ENCODE results near the gene LHFPL3. TPM values are rescaled to one million over a fixed set of nuclear protein-coding genes. Genes with fewer than 3 reads are reported as not detected.

LHFPL3 gene
- total RNA-seq, 1 experiment from 2014 or later = 0.83 TPM

DNA sequence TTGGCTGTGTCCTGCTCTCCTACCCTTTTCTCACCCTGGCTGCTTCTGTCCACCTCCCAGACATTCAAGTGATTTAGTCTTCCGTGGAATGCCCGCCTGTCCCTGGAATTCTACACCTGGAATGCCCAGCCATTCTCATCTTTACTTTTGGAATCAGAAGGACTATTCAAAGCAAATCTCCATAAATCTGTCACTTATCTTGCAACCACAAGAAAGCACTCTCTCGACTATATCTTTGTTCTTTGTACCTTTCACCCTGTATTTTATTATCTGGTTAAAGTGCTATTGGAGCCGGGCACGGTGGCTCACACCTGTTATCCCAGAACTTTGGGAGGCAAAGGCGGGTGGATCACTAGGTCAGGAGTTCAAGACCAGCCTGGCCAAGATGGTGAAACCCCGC is 606.3 kb downstream of the LHFPL3 start:
- no peaks in the 10 kb centered on the region; the same call in 1 of the 2 replicates for H3K27me3 Mint-ChIP-seq (ENCODE audit: low read depth)
- no peaks in the 10 kb centered on the region for H3K36me3 Mint-ChIP-seq
- H3K4me1 Mint-ChIP-seq = peaks cover 28% of the 10 kb centered on the region
- ATAC-seq (no peak), DNase-seq (ENCODE audit: low spot score) (no peak)
- H3K27ac Mint-ChIP-seq = no peak overlapping the region
- ChIA-PET CTCF (no interaction called here), POLR2A (no interaction called here)
- peaks cover 3% of the 10 kb centered on the region for H3K9me3 Mint-ChIP-seq
- H3K4me3 Mint-ChIP-seq = no peak overlapping the region
- TF ChIP-seq, protein P1, sequence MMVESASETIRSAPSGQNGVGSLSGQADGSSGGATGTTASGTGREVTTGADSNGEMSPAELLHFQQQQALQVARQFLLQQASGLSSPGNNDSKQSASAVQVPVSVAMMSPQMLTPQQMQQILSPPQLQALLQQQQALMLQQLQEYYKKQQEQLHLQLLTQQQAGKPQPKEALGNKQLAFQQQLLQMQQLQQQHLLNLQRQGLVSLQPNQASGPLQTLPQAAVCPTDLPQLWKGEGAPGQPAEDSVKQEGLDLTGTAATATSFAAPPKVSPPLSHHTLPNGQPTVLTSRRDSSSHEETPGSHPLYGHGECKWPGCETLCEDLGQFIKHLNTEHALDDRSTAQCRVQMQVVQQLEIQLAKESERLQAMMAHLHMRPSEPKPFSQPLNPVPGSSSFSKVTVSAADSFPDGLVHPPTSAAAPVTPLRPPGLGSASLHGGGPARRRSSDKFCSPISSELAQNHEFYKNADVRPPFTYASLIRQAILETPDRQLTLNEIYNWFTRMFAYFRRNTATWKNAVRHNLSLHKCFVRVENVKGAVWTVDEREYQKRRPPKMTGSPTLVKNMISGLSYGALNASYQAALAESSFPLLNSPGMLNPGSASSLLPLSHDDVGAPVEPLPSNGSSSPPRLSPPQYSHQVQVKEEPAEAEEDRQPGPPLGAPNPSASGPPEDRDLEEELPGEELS (CRISPR knock-in tag; IDR thresholded peaks at IDR 0.05) = no peak
- TF ChIP-seq TEAD1 (CRISPR knock-in tag; IDR thresholded peaks at IDR 0.05) (no peak), MYBL2 (CRISPR knock-in tag; IDR thresholded peaks at IDR 0.05) (no peak), TEAD4 (CRISPR knock-in tag; IDR thresholded peaks at IDR 0.05) (no peak), ZNF416 (CRISPR knock-in tag; IDR thresholded peaks at IDR 0.05) (no peak), JUN (CRISPR knock-in tag; IDR thresholded peaks at IDR 0.05) (no peak), ZNF232 (CRISPR knock-in tag; IDR thresholded peaks at IDR 0.05) (no peak), ZNF423 (CRISPR knock-in tag; IDR thresholded peaks at IDR 0.05) (no peak), SMAD4 (CRISPR knock-in tag; IDR thresholded peaks at IDR 0.05) (no peak)
- TF ChIP-seq, protein P2, sequence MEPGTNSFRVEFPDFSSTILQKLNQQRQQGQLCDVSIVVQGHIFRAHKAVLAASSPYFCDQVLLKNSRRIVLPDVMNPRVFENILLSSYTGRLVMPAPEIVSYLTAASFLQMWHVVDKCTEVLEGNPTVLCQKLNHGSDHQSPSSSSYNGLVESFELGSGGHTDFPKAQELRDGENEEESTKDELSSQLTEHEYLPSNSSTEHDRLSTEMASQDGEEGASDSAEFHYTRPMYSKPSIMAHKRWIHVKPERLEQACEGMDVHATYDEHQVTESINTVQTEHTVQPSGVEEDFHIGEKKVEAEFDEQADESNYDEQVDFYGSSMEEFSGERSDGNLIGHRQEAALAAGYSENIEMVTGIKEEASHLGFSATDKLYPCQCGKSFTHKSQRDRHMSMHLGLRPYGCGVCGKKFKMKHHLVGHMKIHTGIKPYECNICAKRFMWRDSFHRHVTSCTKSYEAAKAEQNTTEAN (CRISPR knock-in tag; IDR thresholded peaks at IDR 0.05) = no peak

DNA sequence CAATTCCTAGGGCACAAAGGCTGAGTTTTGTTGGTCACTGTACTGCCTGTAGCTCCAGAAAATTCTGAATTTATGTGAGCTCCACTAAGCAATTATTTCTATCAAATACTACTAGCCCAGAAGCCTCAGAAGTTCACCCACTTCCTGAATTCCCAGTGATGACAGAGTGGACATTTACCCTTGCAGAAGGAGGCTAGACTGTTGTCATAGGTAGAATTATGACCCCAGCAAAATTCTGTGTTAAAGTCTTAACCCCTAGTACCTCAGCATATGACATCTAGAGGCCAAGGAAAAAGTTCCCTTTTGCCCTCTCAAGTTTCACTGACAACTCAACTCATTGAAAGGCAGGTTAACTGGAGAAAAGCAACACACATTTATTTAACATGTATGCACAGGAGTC is 606.9 kb downstream of the LHFPL3 start:
- H3K27me3 Mint-ChIP-seq (ENCODE audit: low read depth) = no peaks in the 10 kb centered on the region; the same call in 1 of the 2 replicates
- CTCF ChIA-PET = no interaction called here

DNA sequence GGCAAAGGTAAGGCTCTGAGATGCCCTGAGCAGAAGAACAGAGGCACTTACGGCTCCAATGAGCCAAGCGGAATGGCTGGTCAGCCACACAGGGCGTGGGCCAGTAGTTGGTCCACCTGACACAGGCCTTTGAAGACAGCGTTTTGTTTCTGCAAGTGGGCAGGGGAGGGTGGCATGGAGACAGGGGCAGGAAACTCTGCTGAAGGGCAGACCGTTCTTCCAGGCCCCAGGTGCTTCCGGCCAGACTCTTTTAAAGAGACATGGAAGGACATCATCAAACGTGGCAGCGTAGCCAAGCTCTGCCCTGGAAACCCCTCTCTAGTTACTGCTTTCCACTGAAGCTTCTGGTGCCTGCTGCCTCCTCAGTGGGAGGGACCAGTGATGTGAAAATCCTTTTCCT is 608.1 kb downstream of the LHFPL3 start:
- Mint-ChIP-seq H3K4me1 (peaks cover 21% of the 10 kb centered on the region), H3K9me3 (peaks cover 10% of the 10 kb centered on the region), H3K27me3 (ENCODE audit: low read depth) (no peaks in the 10 kb centered on the region; the same call in 1 of the 2 replicates), H3K4me3 (no peak overlapping the region), H3K36me3 (no peaks in the 10 kb centered on the region), H3K27ac (no peak overlapping the region)
- ATAC-seq = no peak
- POLR2A ChIA-PET = no interaction called here
- DNase-seq (ENCODE audit: low spot score) = no peak
- TF ChIP-seq NFE2L1 (CRISPR knock-in tag; IDR thresholded peaks at IDR 0.05) (no peak), NFYB (CRISPR knock-in tag; conservative IDR thresholded peaks at IDR 0.05; ENCODE audit: low read depth) (no peak)
- TF ChIP-seq, protein P3, sequence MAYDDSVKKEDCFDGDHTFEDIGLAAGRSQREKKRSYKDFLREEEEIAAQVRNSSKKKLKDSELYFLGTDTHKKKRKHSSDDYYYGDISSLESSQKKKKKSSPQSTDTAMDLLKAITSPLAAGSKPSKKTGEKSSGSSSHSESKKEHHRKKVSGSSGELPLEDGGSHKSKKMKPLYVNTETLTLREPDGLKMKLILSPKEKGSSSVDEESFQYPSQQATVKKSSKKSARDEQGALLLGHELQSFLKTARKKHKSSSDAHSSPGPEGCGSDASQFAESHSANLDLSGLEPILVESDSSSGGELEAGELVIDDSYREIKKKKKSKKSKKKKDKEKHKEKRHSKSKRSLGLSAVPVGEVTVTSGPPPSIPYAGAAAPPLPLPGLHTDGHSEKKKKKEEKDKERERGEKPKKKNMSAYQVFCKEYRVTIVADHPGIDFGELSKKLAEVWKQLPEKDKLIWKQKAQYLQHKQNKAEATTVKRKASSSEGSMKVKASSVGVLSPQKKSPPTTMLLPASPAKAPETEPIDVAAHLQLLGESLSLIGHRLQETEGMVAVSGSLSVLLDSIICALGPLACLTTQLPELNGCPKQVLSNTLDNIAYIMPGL (CRISPR knock-in tag; IDR thresholded peaks at IDR 0.05) = no peak
- TF ChIP-seq, protein P4, sequence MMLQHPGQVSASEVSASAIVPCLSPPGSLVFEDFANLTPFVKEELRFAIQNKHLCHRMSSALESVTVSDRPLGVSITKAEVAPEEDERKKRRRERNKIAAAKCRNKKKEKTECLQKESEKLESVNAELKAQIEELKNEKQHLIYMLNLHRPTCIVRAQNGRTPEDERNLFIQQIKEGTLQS (CRISPR knock-in tag; conservative IDR thresholded peaks at IDR 0.05) = no peak
- TF ChIP-seq, protein P5, sequence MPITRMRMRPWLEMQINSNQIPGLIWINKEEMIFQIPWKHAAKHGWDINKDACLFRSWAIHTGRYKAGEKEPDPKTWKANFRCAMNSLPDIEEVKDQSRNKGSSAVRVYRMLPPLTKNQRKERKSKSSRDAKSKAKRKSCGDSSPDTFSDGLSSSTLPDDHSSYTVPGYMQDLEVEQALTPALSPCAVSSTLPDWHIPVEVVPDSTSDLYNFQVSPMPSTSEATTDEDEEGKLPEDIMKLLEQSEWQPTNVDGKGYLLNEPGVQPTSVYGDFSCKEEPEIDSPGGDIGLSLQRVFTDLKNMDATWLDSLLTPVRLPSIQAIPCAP (CRISPR knock-in tag; IDR thresholded peaks at IDR 0.05) = no peak
- TF ChIP-seq, protein P6, sequence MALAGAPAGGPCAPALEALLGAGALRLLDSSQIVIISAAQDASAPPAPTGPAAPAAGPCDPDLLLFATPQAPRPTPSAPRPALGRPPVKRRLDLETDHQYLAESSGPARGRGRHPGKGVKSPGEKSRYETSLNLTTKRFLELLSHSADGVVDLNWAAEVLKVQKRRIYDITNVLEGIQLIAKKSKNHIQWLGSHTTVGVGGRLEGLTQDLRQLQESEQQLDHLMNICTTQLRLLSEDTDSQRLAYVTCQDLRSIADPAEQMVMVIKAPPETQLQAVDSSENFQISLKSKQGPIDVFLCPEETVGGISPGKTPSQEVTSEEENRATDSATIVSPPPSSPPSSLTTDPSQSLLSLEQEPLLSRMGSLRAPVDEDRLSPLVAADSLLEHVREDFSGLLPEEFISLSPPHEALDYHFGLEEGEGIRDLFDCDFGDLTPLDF (CRISPR knock-in tag; IDR thresholded peaks at IDR 0.05) = no peak
- TF ChIP-seq, protein P7, sequence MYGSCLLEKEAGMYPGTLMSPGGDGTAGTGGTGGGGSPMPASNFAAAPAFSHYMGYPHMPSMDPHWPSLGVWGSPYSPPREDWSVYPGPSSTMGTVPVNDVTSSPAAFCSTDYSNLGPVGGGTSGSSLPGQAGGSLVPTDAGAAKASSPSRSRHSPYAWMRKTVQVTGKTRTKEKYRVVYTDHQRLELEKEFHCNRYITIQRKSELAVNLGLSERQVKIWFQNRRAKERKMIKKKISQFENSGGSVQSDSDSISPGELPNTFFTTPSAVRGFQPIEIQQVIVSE (CRISPR knock-in tag; IDR thresholded peaks at IDR 0.05; ENCODE audit: borderline replicate concordance) = no peak
- CTCF ChIA-PET = no interaction called here

More for the DNA sequence above, 606.9 kb downstream of the LHFPL3 start:
- POLR2A ChIA-PET = no interaction called here
- DNase-seq (ENCODE audit: low spot score) = no peak
- Mint-ChIP-seq H3K36me3 (no peaks in the 10 kb centered on the region), H3K9me3 (peaks cover 3% of the 10 kb centered on the region), H3K27ac (no peak overlapping the region), H3K4me1 (peaks cover 28% of the 10 kb centered on the region), H3K4me3 (no peak overlapping the region)
- ATAC-seq = no peak
- no peak for TF ChIP-seq ZNF138 (CRISPR knock-in tag; conservative IDR thresholded peaks at IDR 0.05)
- no peak for TF ChIP-seq MYBL2 (CRISPR knock-in tag; IDR thresholded peaks at IDR 0.05)
- no peak for TF ChIP-seq PRRX2 (CRISPR knock-in tag; IDR thresholded peaks at IDR 0.05)
- TF ChIP-seq TP53 (CRISPR knock-in tag; IDR thresholded peaks at IDR 0.05) = no peak
- TF ChIP-seq, protein P8, sequence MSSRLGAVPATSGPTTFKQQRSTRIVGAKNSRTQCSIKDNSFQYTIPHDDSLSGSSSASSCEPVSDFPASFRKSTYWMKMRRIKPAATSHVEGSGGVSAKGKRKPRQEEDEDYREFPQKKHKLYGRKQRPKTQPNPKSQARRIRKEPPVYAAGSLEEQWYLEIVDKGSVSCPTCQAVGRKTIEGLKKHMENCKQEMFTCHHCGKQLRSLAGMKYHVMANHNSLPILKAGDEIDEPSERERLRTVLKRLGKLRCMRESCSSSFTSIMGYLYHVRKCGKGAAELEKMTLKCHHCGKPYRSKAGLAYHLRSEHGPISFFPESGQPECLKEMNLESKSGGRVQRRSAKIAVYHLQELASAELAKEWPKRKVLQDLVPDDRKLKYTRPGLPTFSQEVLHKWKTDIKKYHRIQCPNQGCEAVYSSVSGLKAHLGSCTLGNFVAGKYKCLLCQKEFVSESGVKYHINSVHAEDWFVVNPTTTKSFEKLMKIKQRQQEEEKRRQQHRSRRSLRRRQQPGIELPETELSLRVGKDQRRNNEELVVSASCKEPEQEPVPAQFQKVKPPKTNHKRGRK (CRISPR knock-in tag; IDR thresholded peaks at IDR 0.05; ENCODE audit: borderline replicate concordance) = no peak
- TF ChIP-seq GTF2I (CRISPR knock-in tag; conservative IDR thresholded peaks at IDR 0.05) = no peak
- TF ChIP-seq, protein P9, sequence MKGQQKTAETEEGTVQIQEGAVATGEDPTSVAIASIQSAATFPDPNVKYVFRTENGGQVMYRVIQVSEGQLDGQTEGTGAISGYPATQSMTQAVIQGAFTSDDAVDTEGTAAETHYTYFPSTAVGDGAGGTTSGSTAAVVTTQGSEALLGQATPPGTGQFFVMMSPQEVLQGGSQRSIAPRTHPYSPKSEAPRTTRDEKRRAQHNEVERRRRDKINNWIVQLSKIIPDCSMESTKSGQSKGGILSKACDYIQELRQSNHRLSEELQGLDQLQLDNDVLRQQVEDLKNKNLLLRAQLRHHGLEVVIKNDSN (CRISPR knock-in tag; IDR thresholded peaks at IDR 0.05) = no peak
- no peak for TF ChIP-seq JUN (CRISPR knock-in tag; IDR thresholded peaks at IDR 0.05)
- no peak for TF ChIP-seq OVOL2 (CRISPR knock-in tag; IDR thresholded peaks at IDR 0.05; ENCODE audit: borderline replicate concordance)

All from WTC11 (cell line).